GM12891 (cell line): ENCODE results near the gene MAP1B.

Experiments used
- POLR2A ChIP-seq: IDR thresholded peaks from 2 replicates; pipeline ENCODE4 v1.6.1; 2011; ENCODE audit warnings: low read depth, low read length, control low read depth
- POLR2AphosphoS5 ChIP-seq: IDR thresholded peaks from 2 replicates; pipeline ENCODE4 v1.6.1; 2011; ENCODE audit warnings: low read depth, low read length, control low read depth

GRCh38 chr5:72255670-72256069 lies 148.4 kb downstream of the MAP1B start:
- no peak for TF ChIP-seq POLR2A
- TF ChIP-seq POLR2AphosphoS5, result no peak
